ENCODE data around the gene CCDC158. TPM values are rescaled to one million over a fixed set of nuclear protein-coding genes. Genes with fewer than 3 reads are reported as not detected.

The CCDC158 gene
- total and polyA plus RNA-seq, 2 of the 8 experiments (the other 6 are each of a cell fraction or from before 2014, with no cell fraction given) = not detected

GRCh38 chr4:76272582-76272981, 148.4 kb downstream of the CCDC158 start:
- Histone ChIP-seq H2AK5ac (ENCODE audit: low read depth, low read length) (no peak overlapping the region), H4K8ac (ENCODE audit: extremely low read depth, insufficient read depth, low read length) (no peak overlapping the region), H3K9ac (replicated peaks in 1 of 4; ENCODE audit: extremely low read depth in 1 of 4, low read depth in 3 of 4, low read length in 3 of 4) (no peak overlapping the region), H3K4ac (replicated peaks; ENCODE audit: insufficient read length, low read depth, low read length) (no peak overlapping the region), H3K23ac (ENCODE audit: insufficient read length) (no peak overlapping the region), H3K4me3 (ENCODE audit: extremely low read depth in 1 of 4, insufficient read depth in 2 of 4, low read depth in 3 of 4, low read length in 4 of 4) (no peak overlapping the region), H4K91ac (replicated peaks; ENCODE audit: insufficient read length, low read length) (no peak overlapping the region), H3K36me3 (ENCODE audit: control insufficient read depth in 2 of 4, insufficient read depth in 4 of 4, low read length in 3 of 4) (no peaks in the 10 kb centered on the region), H4K20me1 (replicated peaks in 1 of 2; ENCODE audit: control insufficient read depth in 1 of 2, insufficient read depth in 2 of 2, low read length in 2 of 2) (no peaks in the 10 kb centered on the region), H2BK12ac (ENCODE audit: low read depth, low read length) (no peak overlapping the region), H3K4me2 (ENCODE audit: insufficient read depth in 1 of 2, low read depth in 2 of 2, low read length in 2 of 2) (no peak overlapping the region), H3K27me3 (replicated peaks in 1 of 4; ENCODE audit: control insufficient read depth in 3 of 4, extremely low read depth in 1 of 4, insufficient read depth in 3 of 4, low read length in 3 of 4) (peaks cover 0 to 2% (median 0%) of the 10 kb centered on the region in 4 experiments; a peak in 1 of 7 replicates), H3K4me1 (replicated peaks in 1 of 4; ENCODE audit: control insufficient read depth in 3 of 4, insufficient read depth in 4 of 4, low read length in 3 of 4) (no peaks in the 10 kb centered on the region), H2BK120ac (replicated peaks; ENCODE audit: low read depth, low read length) (no peak overlapping the region), H2AFZ (ENCODE audit: low read length) (no peak overlapping the region), H3K79me2 (ENCODE audit: control insufficient read depth in 1 of 2, insufficient read depth in 2 of 2, low read length in 2 of 2) (no peaks in the 10 kb centered on the region), H2BK5ac (ENCODE audit: low read depth, low read length) (no peak overlapping the region), H3K23me2 (ENCODE audit: low read depth, low read length) (no peaks in the 10 kb centered on the region; the same call in 1 of the 2 replicates), H3K79me1 (ENCODE audit: low read depth, low read length) (no peaks in the 10 kb centered on the region), H2BK20ac (ENCODE audit: low read length) (no peak overlapping the region), H3K27ac (ENCODE audit: low read depth, low read length) (no peak overlapping the region), H3K14ac (ENCODE audit: insufficient read length) (no peak overlapping the region), H3K18ac (ENCODE audit: extremely low read depth, low read length) (no peak overlapping the region), H3K9me3 (ENCODE audit: insufficient read depth in 2 of 2, low read depth in 1 of 2, low read length in 1 of 2) (no peaks in the 10 kb centered on the region), H4K5ac (ENCODE audit: insufficient read length, low read depth, low read length) (no peak overlapping the region), H3K56ac (replicated peaks; ENCODE audit: insufficient read length, low read depth, low read length) (no peak overlapping the region), H2BK15ac (ENCODE audit: low read length) (no peak overlapping the region)
- 89% methylated on average over 1 of the region's 1 CpG; no CpG with 5 or more reads in 1 of the 2 experiments for WGBS, 2 experiments (ENCODE audit: extremely low coverage in 1 of 2, insufficient coverage in 1 of 2, insufficient read length in 1 of 2, insufficient replicate concordance in 2 of 2, low coverage in 1 of 2, low lambda C conversion rate in 2 of 2, missing lambda C conversion rate in 1 of 2)
- DNase-seq (ENCODE audit: low read depth in 1 of 2, low spot score in 2 of 2) (no peak), FAIRE-seq (no peak)
- no peak for TF ChIP-seq RXRA (IDR thresholded peaks at IDR 0.05; ENCODE audit: insufficient read depth, low read depth, low read length)
- no peak for TF ChIP-seq TEAD4 (IDR thresholded peaks at IDR 0.05; ENCODE audit: low read depth, low read length)
- no peak for TF ChIP-seq NRF1 (IDR thresholded peaks at IDR 0.05; ENCODE audit: low read depth, low read length)
- TF ChIP-seq JUN (IDR thresholded peaks at IDR 0.05; ENCODE audit: low read depth, low read length) = no peak
- TF ChIP-seq CEBPB (IDR thresholded peaks at IDR 0.05; ENCODE audit: low read depth, low read length) = no peak
- TF ChIP-seq TAF1 (IDR thresholded peaks at IDR 0.05; ENCODE audit: low read depth, low read length) = no peak
- POLR2A ChIA-PET (ENCODE audit: partially characterized antibody) = no interaction called here
- CTCF ChIA-PET (ENCODE audit: partially characterized antibody) = no interaction called here

All from H1 (cell line).